A673 (cell line): ENCODE data around the gene CR2. TPM values are rescaled to one million over a fixed set of nuclear protein-coding genes. Genes with fewer than 3 reads are reported as not detected.

Experiments
- BruUV-seq: library from RNA; stranded (reverse); fragments of 400-500 nt; replicated peaks from 2 replicates; lab custom pipeline; 2021; lab: Mats Ljungman, UMichigan
- CTCF ChIA-PET: fragments of 300-600 bp; sonication (Branson Sonifier 250); formaldehyde crosslinking; loops from one replicate; lab custom pipeline; 2022; ENCODE audit warnings: antibody characterized with exemption; lab: Charles Lee
- POLR2A ChIA-PET: fragments of 300-600 bp; sonication (Branson Sonifier 250); formaldehyde crosslinking; loops from one replicate; lab custom pipeline; 2022; ENCODE audit warnings: antibody characterized with exemption; ENCODE audit not compliant: low non-redundant PET; lab: Charles Lee
- DNase-seq: peaks from one replicate; pipeline ENCODE4 v3.0.0-alpha.2; 2015; ENCODE audit warnings: low spot score
- H3K27ac ChIP-seq: fragments of 200-600 bp; sonication (generic); 2 replicates; pipeline ENCODE4 v1.5.1; 2016; ENCODE audit warnings: mixed run types, low read depth, mild to moderate bottlenecking, mixed read lengths, antibody characterized with exemption, low read length; ENCODE audit not compliant: poor library complexity, severe bottlenecking
- H3K27me3 ChIP-seq: fragments of 200-600 bp; sonication (generic); replicated peaks from 2 replicates; pipeline ENCODE4 v1.6.1; 2017; ENCODE audit warnings: mixed run types, low read depth, mild to moderate bottlenecking, mixed read lengths, antibody characterized with exemption, low read length; ENCODE audit not compliant: insufficient read depth, poor library complexity
- H3K36me3 ChIP-seq: fragments of 200-600 bp; sonication (generic); 2 replicates; pipeline ENCODE4 v1.6.1; 2016; ENCODE audit warnings: mixed run types, mild to moderate bottlenecking, mixed read lengths, antibody characterized with exemption, low read length; ENCODE audit not compliant: insufficient read depth, poor library complexity, severe bottlenecking
- H3K4me1 ChIP-seq: fragments of 200-600 bp; sonication (generic); 2 replicates; pipeline ENCODE4 v1.6.1; 2017; ENCODE audit warnings: mixed run types, mild to moderate bottlenecking, mixed read lengths, antibody characterized with exemption, low read length; ENCODE audit not compliant: insufficient read depth, poor library complexity, severe bottlenecking
- H3K4me3 ChIP-seq: fragments of 200-600 bp; sonication (generic); 2 replicates; pipeline ENCODE4 v1.5.1; 2016; ENCODE audit warnings: low read depth, mixed run types, mild to moderate bottlenecking, mixed read lengths, low read length; ENCODE audit not compliant: poor library complexity, severe bottlenecking
- H3K9me3 ChIP-seq: fragments of 200-600 bp; sonication (generic); 2 replicates; pipeline ENCODE4 v1.6.1; 2016; ENCODE audit warnings: mixed run types, low read depth, mild to moderate bottlenecking, mixed read lengths, antibody characterized with exemption, low read length; ENCODE audit not compliant: poor library complexity, severe bottlenecking
- EZH2 ChIP-seq: fragments of 200-600 bp; sonication (generic); IDR thresholded peaks from 2 replicates; pipeline ENCODE4 v1.6.1; 2017; ENCODE audit warnings: borderline replicate concordance, low read depth, mild to moderate bottlenecking, mixed read lengths, antibody characterized with exemption, low read length; ENCODE audit not compliant: poor library complexity, severe bottlenecking
- intact Hi-C: fragments of 100-400 bp; cut with micrococcal nuclease; formaldehyde crosslinking; loops from one replicate; pipeline ENCODE4 v1.10.0; 2022; ENCODE audit not compliant: unreplicated experiment
- total RNA-seq: library from RNA; stranded (reverse); gene quantifications from 2 replicates; pipeline ENCODE4 v1.2.3, GENCODE V29; 2021
- TF ChIP-seq, protein P1 (sequence below): fragments of 300-800, 200-600 bp; sonication (generic); conservative IDR thresholded peaks from 2 replicates; pipeline ENCODE4 v1.5.1; 2017; ENCODE audit warnings: low read depth, mild to moderate bottlenecking, antibody characterized with exemption, low read length, moderate library complexity, mixed read lengths

The CR2 gene
- total RNA-seq, 1 experiment from 2014 or later, result not detected

DNA sequence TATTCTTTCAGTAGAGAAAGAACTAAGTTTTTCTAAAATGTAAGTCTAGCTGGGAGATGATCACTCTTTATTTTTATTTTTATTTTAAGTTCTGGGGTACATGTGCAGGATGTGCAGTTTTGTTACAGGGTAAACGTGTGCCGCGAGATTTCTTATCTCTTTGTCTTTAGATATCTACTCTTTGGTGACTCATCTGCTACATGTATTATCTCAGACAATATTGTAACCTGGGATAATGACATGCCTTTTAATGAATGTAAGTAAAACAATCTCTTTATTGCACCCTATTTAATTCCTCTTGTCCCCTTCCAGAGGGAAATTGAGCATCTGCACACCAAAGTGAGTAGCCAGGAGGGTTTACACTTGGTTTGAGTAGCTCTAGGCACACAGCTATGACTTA, 9.4 kb downstream of the CR2 start:
- Histone ChIP-seq H3K4me3 (no peak overlapping the region), H3K27me3 (peaks cover 61% of the 10 kb centered on the region), H3K36me3 (no peaks in the 10 kb centered on the region), H3K4me1 (no peaks in the 10 kb centered on the region), H3K9me3 (no peaks in the 10 kb centered on the region), H3K27ac (no peak overlapping the region)
- intact Hi-C loops, result no loop called here
- no peak for DNase-seq
- BruUV-seq, result no TSS peak
- POLR2A ChIA-PET, result no interaction called here
- TF ChIP-seq, protein P1, sequence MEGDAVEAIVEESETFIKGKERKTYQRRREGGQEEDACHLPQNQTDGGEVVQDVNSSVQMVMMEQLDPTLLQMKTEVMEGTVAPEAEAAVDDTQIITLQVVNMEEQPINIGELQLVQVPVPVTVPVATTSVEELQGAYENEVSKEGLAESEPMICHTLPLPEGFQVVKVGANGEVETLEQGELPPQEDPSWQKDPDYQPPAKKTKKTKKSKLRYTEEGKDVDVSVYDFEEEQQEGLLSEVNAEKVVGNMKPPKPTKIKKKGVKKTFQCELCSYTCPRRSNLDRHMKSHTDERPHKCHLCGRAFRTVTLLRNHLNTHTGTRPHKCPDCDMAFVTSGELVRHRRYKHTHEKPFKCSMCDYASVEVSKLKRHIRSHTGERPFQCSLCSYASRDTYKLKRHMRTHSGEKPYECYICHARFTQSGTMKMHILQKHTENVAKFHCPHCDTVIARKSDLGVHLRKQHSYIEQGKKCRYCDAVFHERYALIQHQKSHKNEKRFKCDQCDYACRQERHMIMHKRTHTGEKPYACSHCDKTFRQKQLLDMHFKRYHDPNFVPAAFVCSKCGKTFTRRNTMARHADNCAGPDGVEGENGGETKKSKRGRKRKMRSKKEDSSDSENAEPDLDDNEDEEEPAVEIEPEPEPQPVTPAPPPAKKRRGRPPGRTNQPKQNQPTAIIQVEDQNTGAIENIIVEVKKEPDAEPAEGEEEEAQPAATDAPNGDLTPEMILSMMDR, result no peak
- no peak for TF ChIP-seq EZH2
- CTCF ChIA-PET, result no interaction called here

- DNase-seq, result no peak
- Histone ChIP-seq H3K27me3 (peaks cover 51% of the 10 kb centered on the region), H3K4me1 (no peaks in the 10 kb centered on the region), H3K4me3 (no peak overlapping the region), H3K27ac (no peak overlapping the region), H3K9me3 (no peaks in the 10 kb centered on the region), H3K36me3 (no peaks in the 10 kb centered on the region)
- BruUV-seq, result no TSS peak
- ChIA-PET POLR2A (no interaction called here), CTCF (no interaction called here)
- intact Hi-C loops, result no loop called here
- TF ChIP-seq EZH2, result no peak
- TF ChIP-seq, protein P1, result no peak
Observed at GRCh38 chr1:207470927-207471326, 16.8 kb downstream of the CR2 start.

- no peak for DNase-seq
- intact Hi-C loops, result no loop called here
- CTCF ChIA-PET, result no interaction called here
- POLR2A ChIA-PET, result no interaction called here
- no TSS peak for BruUV-seq
- H3K4me1 ChIP-seq, result no peaks in the 10 kb centered on the region
- TF ChIP-seq, protein P1, result no peak
- TF ChIP-seq EZH2, result no peak
- no peaks in the 10 kb centered on the region for H3K9me3 ChIP-seq
- H3K36me3 ChIP-seq, result no peaks in the 10 kb centered on the region
- no peak overlapping the region for H3K27ac ChIP-seq
- peaks cover 31% of the 10 kb centered on the region for H3K27me3 ChIP-seq
- no peak overlapping the region for H3K4me3 ChIP-seq
Observed at GRCh38 chr1:207474210-207474609, 20.1 kb downstream of the CR2 start.
